BLaER1 (cell line): ENCODE data around the gene CREBL2.
"Not testable (repeated sequence)": the region's sequence is repeated elsewhere in the genome, so short reads cannot be mapped to it uniquely, and the experiment has no call there.

Source experiments
- H3K27ac ChIP-seq: shearing (Covaris generic); formaldehyde crosslinking; 2 replicates; pipeline ENCODE4 v1.8.1; 2022
- H3K27me3 ChIP-seq: shearing (Covaris generic); formaldehyde crosslinking; 2 replicates; pipeline ENCODE4 v1.8.1; 2022
- H3K36me3 ChIP-seq: shearing (Covaris generic); formaldehyde crosslinking; 2 replicates; pipeline ENCODE4 v1.8.1; 2022
- H3K4me1 ChIP-seq: shearing (Covaris generic); formaldehyde crosslinking; 2 replicates; pipeline ENCODE4 v1.8.1; 2022
- H3K4me2 ChIP-seq: shearing (Covaris generic); formaldehyde crosslinking; 2 replicates; pipeline ENCODE4 v1.8.1; 2022
- H3K4me3 ChIP-seq: shearing (Covaris generic); formaldehyde crosslinking; 2 replicates; pipeline ENCODE4 v1.8.1; 2022
- H3K9ac ChIP-seq: shearing (Covaris generic); formaldehyde crosslinking; 2 replicates; pipeline ENCODE4 v1.8.1; 2022
- H3K9me3 ChIP-seq: shearing (Covaris generic); formaldehyde crosslinking; 2 replicates; pipeline ENCODE4 v1.8.1; 2022
- H4K20me1 ChIP-seq: shearing (Covaris generic); formaldehyde crosslinking; 2 replicates; pipeline ENCODE4 v1.8.1; 2022
- Cebpa-rat ChIP-seq: shearing (Covaris generic); IDR thresholded peaks from 2 replicates; pipeline ENCODE4 v1.8.1; 2022

CREBL2 gene

GRCh38 chr12:12582193-12582881 lies 29.3 kb upstream of the CREBL2 start:
- no peaks in the 10 kb centered on the region for H3K27me3 ChIP-seq
- H3K27ac ChIP-seq, result no peak overlapping the region

GRCh38 chr12:12582895-12583303 lies 28.8 kb upstream of the CREBL2 start:
- TF ChIP-seq Cebpa-rat, result no peak

More at GRCh38 chr12:12582193-12582881, 29.3 kb upstream of the CREBL2 start:
- H3K4me3 ChIP-seq, result no peak overlapping the region
- H3K9ac ChIP-seq, result no peak overlapping the region
- H3K36me3 ChIP-seq, result no peaks in the 10 kb centered on the region
- no peak for TF ChIP-seq Cebpa-rat
- no peaks in the 10 kb centered on the region for H3K4me1 ChIP-seq
- H3K4me2 ChIP-seq, result no peak overlapping the region
- H4K20me1 ChIP-seq, result no peaks in the 10 kb centered on the region
- H3K9me3 ChIP-seq, result no peaks in the 10 kb centered on the region

GRCh38 chr12:12583510-12584178 lies 28.0 kb upstream of the CREBL2 start:
- Histone ChIP-seq H3K27ac (no peak overlapping the region), H3K36me3 (no peaks in the 10 kb centered on the region), H3K4me1 (no peaks in the 10 kb centered on the region), H3K27me3 (no peaks in the 10 kb centered on the region), H3K4me2 (no peak overlapping the region), H4K20me1 (no peaks in the 10 kb centered on the region), H3K4me3 (no peak overlapping the region), H3K9ac (no peak overlapping the region), H3K9me3 (no peaks in the 10 kb centered on the region)
- TF ChIP-seq Cebpa-rat, result no peak

More at GRCh38 chr12:12582895-12583303, 28.8 kb upstream of the CREBL2 start:
- no peak overlapping the region for H3K27ac ChIP-seq
- H3K4me3 ChIP-seq, result no peak overlapping the region
- H3K4me1 ChIP-seq, result no peaks in the 10 kb centered on the region
- no peaks in the 10 kb centered on the region for H4K20me1 ChIP-seq
- H3K27me3 ChIP-seq, result no peaks in the 10 kb centered on the region
- H3K9me3 ChIP-seq, result no peaks in the 10 kb centered on the region
- H3K36me3 ChIP-seq, result no peaks in the 10 kb centered on the region
- no peak overlapping the region for H3K4me2 ChIP-seq
- H3K9ac ChIP-seq, result no peak overlapping the region

- H3K27ac ChIP-seq, result no peak overlapping the region
- H3K36me3 ChIP-seq, result no peaks in the 10 kb centered on the region
- TF ChIP-seq Cebpa-rat, result no peak
- no peak overlapping the region for H3K4me3 ChIP-seq
- H4K20me1 ChIP-seq, result no peaks in the 10 kb centered on the region
- no peaks in the 10 kb centered on the region for H3K4me1 ChIP-seq
- no peaks in the 10 kb centered on the region for H3K27me3 ChIP-seq
- no peaks in the 10 kb centered on the region for H3K9me3 ChIP-seq
- no peak overlapping the region for H3K4me2 ChIP-seq
- H3K9ac ChIP-seq, result no peak overlapping the region
Measured at GRCh38 chr12:12585115-12585863, 26.4 kb upstream of the CREBL2 start.

GRCh38 chr12:12586879-12587675 lies 24.6 kb upstream of the CREBL2 start:
- H3K4me2 ChIP-seq, result no peak overlapping the region
- H3K4me3 ChIP-seq, result no peak overlapping the region
- TF ChIP-seq Cebpa-rat, result no peak
- no peaks in the 10 kb centered on the region for H4K20me1 ChIP-seq
- H3K27ac ChIP-seq, result no peak overlapping the region
- H3K9me3 ChIP-seq, result no peaks in the 10 kb centered on the region
- H3K36me3 ChIP-seq, result no peaks in the 10 kb centered on the region
- H3K4me1 ChIP-seq, result no peaks in the 10 kb centered on the region
- H3K27me3 ChIP-seq, result no peaks in the 10 kb centered on the region
- H3K9ac ChIP-seq, result no peak overlapping the region

- Histone ChIP-seq H3K9me3 (no peaks in the 10 kb centered on the region), H3K27me3 (no peaks in the 10 kb centered on the region), H3K36me3 (no peaks in the 10 kb centered on the region), H3K4me2 (no peak overlapping the region), H3K27ac (no peak overlapping the region), H4K20me1 (no peaks in the 10 kb centered on the region), H3K4me1 (no peaks in the 10 kb centered on the region), H3K9ac (no peak overlapping the region), H3K4me3 (no peak overlapping the region)
- no peak for TF ChIP-seq Cebpa-rat
Measured at GRCh38 chr12:12587878-12588277, 23.8 kb upstream of the CREBL2 start.

- H3K4me3 ChIP-seq, H3K9me3 ChIP-seq, H3K4me1 ChIP-seq, H3K9ac ChIP-seq, H3K36me3 ChIP-seq, H3K4me2 ChIP-seq, H3K27me3 ChIP-seq, H3K27ac ChIP-seq, H4K20me1 ChIP-seq: not testable (repeated sequence)
Measured at GRCh38 chr12:12588436-12588835, 23.2 kb upstream of the CREBL2 start.

GRCh38 chr12:12590961-12591360 lies 20.7 kb upstream of the CREBL2 start:
- H3K9ac ChIP-seq, result no peak overlapping the region
- H4K20me1 ChIP-seq, result no peaks in the 10 kb centered on the region
- H3K4me1 ChIP-seq, result no peaks in the 10 kb centered on the region
- H3K36me3 ChIP-seq, result no peaks in the 10 kb centered on the region
- H3K4me2 ChIP-seq, result no peak overlapping the region
- H3K9me3 ChIP-seq, result no peaks in the 10 kb centered on the region
- no peak overlapping the region for H3K27ac ChIP-seq
- no peaks in the 10 kb centered on the region for H3K27me3 ChIP-seq
- no peak for TF ChIP-seq Cebpa-rat
- H3K4me3 ChIP-seq, result no peak overlapping the region

- TF ChIP-seq Cebpa-rat, result no peak
- Histone ChIP-seq H3K27me3 (no peaks in the 10 kb centered on the region), H3K36me3 (no peaks in the 10 kb centered on the region), H4K20me1 (no peaks in the 10 kb centered on the region), H3K27ac (no peak overlapping the region), H3K4me2 (no peak overlapping the region), H3K4me1 (no peaks in the 10 kb centered on the region), H3K9ac (no peak overlapping the region), H3K9me3 (no peaks in the 10 kb centered on the region), H3K4me3 (no peak overlapping the region)
Measured at GRCh38 chr12:12592930-12593329, 18.7 kb upstream of the CREBL2 start.

- H3K4me3 ChIP-seq, H3K27me3 ChIP-seq, H4K20me1 ChIP-seq, H3K36me3 ChIP-seq, H3K4me1 ChIP-seq, H3K9ac ChIP-seq, H3K4me2 ChIP-seq, H3K27ac ChIP-seq, H3K9me3 ChIP-seq: not testable (repeated sequence)
Measured at GRCh38 chr12:12595929-12596328, 15.7 kb upstream of the CREBL2 start.

GRCh38 chr12:12596598-12596997 lies 15.1 kb upstream of the CREBL2 start:
- H3K4me1 ChIP-seq, result not testable (repeated sequence)

More at GRCh38 chr12:12596598-12596997, 15.1 kb upstream of the CREBL2 start:
- H3K9ac ChIP-seq, H3K4me2 ChIP-seq, H3K4me3 ChIP-seq, H4K20me1 ChIP-seq, H3K36me3 ChIP-seq, H3K9me3 ChIP-seq, H3K27ac ChIP-seq, H3K27me3 ChIP-seq: not testable (repeated sequence)
